Urinary bladder (tissue), 4 donors: Measurements from ENCODE around the gene C14orf132. TPM values are rescaled to one million over a fixed set of nuclear protein-coding genes. Genes with fewer than 3 reads are reported as not detected.

Experiments used
- DNase-seq: peaks from one replicate; pipeline ENCODE4 v3.0.0-alpha.2; 2015; ENCODE audit errors: extremely low spot score
- H3K27ac ChIP-seq: one replicate; pipeline ENCODE4 v1.5.1; 2013; ENCODE audit warnings: low read depth, mild to moderate bottlenecking, moderate library complexity
- H3K36me3 ChIP-seq: one replicate; pipeline ENCODE4 v1.6.1; 2013; ENCODE audit warnings: mild to moderate bottlenecking, moderate library complexity; ENCODE audit not compliant: insufficient read depth
- H3K4me1 ChIP-seq: one replicate; pipeline ENCODE4 v1.6.1; 2013; ENCODE audit warnings: mild to moderate bottlenecking, moderate library complexity; ENCODE audit not compliant: insufficient read depth
- H3K4me3 ChIP-seq: one replicate; pipeline ENCODE4 v1.5.1; 2013; ENCODE audit warnings: low read depth, low read length
- WGBS: extraction: QIAGEN DNeasy Blood & Tissue Kit; methylation state at CpG from one replicate; pipeline ENCODE4 v1.1.7; 2013; 5-methylcytosine and 5-hydroxymethylcytosine counted together
- polyA plus RNA-seq: library from polyadenylated mRNA; stranded (reverse); fragments of 200-250 nt; gene quantifications from one replicate; pipeline ENCODE4 v1.2.3, GENCODE V29; 2013
- total RNA-seq: library from RNA; depleted of rRNA; stranded (reverse); fragments of >200 nt; gene quantifications from one replicate; pipeline ENCODE4 v1.2.3, GENCODE V29; 2014
- donor health status: healthy with polysubstance abuse.
- donor health status: healthy.

C14orf132 gene
- total and polyA plus RNA-seq, 2 donors = 18.7 to 26.2 TPM

DNA sequence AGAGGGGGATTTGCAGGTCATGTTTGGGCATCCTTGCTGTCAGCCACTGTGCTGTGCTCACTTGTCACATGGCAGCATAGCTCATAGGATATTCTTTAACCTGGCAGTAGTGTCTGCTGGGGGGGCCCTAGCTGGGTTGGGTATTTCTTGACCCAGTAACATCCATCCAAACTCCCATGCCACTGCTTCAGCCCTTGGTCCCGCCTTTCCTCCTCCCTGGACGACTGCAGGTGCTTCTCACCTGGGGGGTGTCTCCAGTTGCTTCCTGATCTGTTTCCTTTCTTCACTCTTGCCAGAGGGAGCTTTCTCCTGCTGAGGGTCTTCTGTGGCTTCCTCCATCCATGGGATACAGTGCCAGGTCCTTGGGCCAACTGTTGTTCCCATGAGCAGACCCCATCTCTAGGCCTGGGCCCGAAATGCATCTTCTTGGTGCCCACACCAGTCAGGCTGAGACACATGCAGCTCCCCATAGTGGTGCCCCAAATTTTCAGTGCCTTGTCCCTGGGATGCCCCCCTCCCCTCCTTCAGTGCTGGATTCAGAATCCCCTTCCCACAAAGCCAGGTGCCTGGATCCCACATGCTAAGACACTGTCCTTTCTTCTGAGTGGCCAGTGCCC lies 20.5 kb downstream of the C14orf132 start:
- WGBS = 91% methylated on average over 3 of the region's 3 CpGs
- H3K27ac ChIP-seq = no peak overlapping the region
- no peak for DNase-seq

DNA sequence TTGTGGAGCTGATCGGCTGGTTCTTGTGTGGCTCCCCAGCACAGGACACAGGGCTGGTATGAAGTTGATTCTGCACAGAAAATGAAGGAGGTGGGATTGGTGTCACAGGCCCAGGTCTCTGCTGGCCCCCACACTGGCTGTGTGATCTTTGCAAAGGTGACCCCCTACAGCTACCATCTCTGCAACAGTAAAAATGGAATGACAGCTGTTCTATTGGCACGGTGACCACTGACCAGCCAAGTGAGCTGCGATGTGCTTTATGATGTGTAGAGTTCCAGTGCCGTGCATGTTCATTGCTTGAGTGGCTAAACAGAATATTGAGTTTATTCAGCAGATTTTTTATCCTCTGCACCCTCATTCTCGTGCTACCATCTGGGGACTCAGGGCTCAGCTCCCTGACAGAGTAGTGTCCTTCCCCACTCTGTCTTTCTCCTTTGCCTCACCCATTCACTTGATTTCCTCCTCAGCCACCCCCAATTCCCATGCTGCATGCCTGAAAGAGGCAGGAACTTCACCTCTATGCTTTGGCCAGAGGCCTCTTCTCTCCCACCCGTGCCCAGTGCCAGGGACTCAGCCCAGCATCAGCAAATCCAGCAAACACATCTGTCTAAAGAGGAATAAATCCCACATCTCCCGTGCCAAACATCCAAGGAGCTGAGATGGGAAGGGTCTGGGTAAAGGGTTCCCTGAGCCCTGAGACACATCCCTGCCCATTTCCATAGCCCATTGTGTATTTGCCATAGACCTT lies 21.2 kb downstream of the C14orf132 start:
- DNase-seq = no peak
- H3K27ac ChIP-seq = no peak overlapping the region
- no peaks in the 10 kb centered on the region for H3K36me3 ChIP-seq
- WGBS = 71% methylated on average over 7 of the region's 7 CpGs
- no peaks in the 10 kb centered on the region for H3K4me1 ChIP-seq
- no peak overlapping the region for H3K4me3 ChIP-seq

More for the DNA sequence above, 20.5 kb downstream of the C14orf132 start:
- Histone ChIP-seq H3K4me1 (no peaks in the 10 kb centered on the region), H3K36me3 (no peaks in the 10 kb centered on the region), H3K4me3 (no peak overlapping the region)

DNA sequence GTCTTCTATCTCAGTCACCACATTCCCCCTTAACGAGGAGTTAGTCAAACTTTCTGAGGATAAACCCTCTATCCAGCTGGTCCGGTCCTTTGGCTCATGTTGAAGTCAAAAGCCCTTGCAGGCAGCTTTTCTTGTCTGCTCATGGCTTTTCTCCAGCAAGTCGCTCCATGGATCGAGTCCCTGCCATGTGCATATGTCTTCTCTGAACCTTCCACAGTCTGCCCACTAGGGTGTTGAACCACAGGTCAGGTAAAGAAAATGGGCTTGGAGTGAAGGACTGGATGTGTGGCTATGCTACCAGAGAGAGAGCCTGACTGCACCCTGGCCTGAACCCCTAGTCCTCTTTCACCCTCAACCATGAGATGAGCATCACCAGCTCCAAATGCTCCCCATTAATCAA lies 22.8 kb downstream of the C14orf132 start:
- WGBS = 87% methylated on average over 4 of the region's 4 CpGs
- no peaks in the 10 kb centered on the region for H3K36me3 ChIP-seq

DNA sequence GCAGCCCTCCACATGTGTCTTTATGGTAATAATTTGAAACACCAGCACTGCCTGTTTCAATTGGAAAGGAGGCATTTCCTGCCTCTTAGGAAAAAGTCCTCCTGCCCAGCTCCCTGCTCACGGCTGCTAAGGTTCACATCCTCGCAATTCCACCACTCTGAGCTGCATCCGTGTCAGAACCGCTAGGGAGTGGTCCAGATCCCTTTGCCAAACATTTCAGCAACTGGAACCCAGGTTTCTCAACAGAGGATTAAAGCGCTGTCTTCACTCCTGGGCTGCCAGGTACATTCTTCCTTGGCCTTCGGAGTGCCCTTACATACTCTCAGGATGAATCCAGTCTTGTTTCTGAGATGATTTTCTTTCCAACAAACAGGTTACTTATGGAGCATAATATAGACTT lies 23.3 kb downstream of the C14orf132 start:
- Histone ChIP-seq H3K27ac (no peak overlapping the region), H3K4me3 (no peak overlapping the region), H3K4me1 (no peaks in the 10 kb centered on the region), H3K36me3 (no peaks in the 10 kb centered on the region)
- DNase-seq = no peak
- 88% methylated on average over 6 of the region's 6 CpGs for WGBS

More for the DNA sequence above, 22.8 kb downstream of the C14orf132 start:
- no peak overlapping the region for H3K27ac ChIP-seq
- H3K4me1 ChIP-seq = no peaks in the 10 kb centered on the region
- no peak for DNase-seq
- no peak overlapping the region for H3K4me3 ChIP-seq

DNA sequence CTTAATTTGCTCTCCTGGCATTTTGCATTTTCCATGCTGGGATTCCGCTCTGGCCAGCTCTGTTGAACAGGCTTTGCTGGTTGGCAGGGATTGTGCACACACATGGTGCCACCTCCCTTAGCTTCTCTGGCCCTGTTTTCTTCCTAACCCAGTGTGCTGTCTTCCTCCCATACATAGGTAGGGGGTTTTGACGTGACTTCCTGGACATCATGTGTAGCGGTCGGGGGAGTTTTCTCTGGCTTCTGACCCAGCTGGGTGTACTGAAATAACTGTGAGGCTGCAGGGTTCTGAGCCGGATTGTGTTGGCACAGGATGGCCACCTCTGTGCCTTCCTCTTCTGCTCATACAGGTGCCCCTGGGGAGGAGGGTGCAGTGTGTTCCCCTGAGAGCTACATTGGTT lies 25.7 kb downstream of the C14orf132 start:
- no peak for DNase-seq
- Histone ChIP-seq H3K4me1 (no peaks in the 10 kb centered on the region), H3K27ac (no peak overlapping the region), H3K4me3 (no peak overlapping the region), H3K36me3 (no peaks in the 10 kb centered on the region)
- 91% methylated on average over 5 of the region's 5 CpGs for WGBS

DNA sequence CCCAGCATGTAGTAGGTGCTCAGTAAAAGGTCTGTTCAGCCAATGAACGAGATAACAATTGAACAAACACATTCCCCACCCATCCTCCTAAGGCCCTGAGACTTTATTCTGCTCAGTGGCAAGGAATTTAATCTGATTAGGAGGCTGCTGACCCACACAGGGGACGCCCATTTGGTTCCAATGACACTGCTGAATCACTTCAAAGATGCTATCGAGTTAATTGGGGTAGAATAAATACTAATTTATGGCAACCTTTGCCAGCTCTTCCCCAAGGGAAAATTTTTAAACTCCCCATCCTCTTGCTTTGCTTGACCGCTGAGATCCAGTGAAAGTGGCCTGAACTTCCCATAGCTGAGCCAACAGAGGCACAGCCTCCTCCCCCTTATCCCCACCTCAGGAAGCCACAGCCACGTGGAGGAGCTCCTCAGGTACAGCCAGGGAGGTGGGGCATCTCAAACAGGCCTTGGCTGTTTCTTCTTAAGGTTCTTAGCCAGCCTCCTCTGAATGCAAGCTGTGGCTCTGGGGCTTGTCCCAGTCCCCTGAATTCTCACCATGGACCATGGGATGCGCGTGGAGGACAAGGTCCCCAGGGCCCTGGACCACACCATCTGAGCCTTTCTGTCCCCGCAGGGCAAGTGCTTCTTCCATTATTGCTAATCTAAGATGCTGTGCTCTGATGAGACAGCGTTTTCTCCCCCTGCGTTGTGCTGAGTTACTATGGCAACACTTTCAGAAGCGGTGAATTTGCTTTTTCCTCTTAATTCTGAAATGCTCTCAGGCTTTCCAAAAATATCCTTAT lies 26.7 kb downstream of the C14orf132 start:
- DNase-seq = no peak
- WGBS = 63% methylated on average over 11 of the region's 11 CpGs
- no peaks in the 10 kb centered on the region for H3K36me3 ChIP-seq
- no peak overlapping the region for H3K27ac ChIP-seq
- no peak overlapping the region for H3K4me3 ChIP-seq
- H3K4me1 ChIP-seq = no peaks in the 10 kb centered on the region

DNA sequence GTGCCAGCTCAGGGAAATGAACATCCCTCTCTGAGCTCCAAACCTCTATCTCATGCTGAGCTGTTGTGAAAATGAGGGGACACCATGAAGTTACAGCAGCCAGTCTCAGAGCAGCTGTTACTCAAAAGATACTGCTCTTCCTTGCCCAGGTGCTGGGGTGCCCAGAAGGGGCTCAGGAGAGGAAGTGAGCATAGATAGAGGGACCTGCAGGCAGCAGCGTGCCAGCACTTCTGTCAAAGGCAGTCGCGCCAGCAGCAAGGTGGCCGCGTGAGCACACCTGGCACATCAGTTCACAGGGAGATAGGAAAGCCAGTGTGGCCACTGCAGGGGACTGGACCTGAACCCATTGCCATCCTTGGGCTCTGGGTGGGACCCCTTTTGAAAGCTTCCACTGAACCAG lies 27.8 kb downstream of the C14orf132 start:
- 93% methylated on average over 5 of the region's 5 CpGs for WGBS
- Histone ChIP-seq H3K36me3 (no peaks in the 10 kb centered on the region), H3K27ac (no peak overlapping the region), H3K4me1 (no peaks in the 10 kb centered on the region), H3K4me3 (no peak overlapping the region)
- no peak for DNase-seq

DNA sequence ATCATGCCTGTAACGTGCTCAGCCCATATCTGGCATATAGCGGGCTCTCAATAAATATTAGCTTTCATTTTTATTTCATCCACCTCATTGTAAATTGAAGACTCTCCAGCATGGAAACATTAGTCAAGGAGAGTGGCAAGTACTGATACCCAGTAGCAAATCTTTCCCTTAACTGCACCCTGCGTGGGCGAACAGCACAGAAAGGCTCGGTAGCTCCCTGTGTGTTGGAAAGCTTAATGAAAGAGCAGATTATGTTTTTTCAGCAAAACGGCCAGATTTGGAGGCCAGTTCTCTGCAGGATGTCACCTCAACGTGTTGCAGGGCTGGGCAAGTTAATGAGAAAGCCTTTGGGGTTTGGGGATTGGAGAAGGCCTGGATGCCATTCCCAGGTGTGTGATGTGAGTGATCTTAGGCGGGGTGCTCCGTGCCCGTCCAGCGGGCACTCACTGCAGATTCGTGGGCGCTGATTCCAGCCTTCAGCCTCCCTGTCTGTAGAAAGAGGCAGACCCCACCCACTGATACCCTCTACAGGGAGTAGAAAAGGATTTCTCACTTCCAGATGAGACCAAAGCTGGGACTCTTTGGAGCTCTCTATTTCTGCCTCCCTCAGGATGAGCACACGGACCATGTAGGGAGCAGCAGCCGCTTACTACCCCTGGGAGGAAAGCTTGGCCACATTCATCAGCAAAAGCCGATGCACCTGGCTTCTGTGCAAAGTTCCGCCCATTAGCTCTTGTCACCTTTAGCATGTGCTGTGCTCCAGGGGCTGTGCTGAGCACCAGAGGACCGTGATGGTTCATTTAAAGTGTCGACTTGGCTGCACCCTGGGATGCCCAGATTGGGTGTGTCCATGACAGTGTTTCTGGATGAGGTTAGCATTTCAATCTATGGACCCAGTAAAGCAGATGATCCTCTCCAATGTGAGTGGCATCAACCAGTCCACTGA lies 29.1 kb downstream of the C14orf132 start:
- DNase-seq = no peak
- Histone ChIP-seq H3K4me1 (no peaks in the 10 kb centered on the region), H3K36me3 (no peaks in the 10 kb centered on the region), H3K4me3 (no peak overlapping the region), H3K27ac (no peak overlapping the region)
- 90% methylated on average over 19 of the region's 19 CpGs for WGBS

DNA sequence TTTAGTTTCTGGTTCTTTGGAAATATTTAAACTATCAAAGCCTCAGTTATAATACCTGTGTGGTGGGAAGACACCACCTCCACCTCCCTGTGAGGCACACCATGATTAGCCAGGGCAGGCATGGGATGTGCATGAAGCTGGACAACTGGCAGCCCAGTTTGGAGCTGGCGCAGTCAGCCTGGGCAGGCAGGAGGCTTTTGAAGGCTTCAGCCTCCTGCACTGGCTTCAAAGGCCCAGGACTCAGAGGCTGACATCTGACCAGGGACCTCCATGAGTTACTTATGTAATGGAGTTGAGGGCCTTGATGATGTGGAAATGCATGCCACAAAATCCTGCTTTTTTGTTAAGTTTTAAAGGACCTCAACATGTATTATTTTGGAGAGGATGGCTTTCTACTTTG lies 30.3 kb downstream of the C14orf132 start:
- 45% methylated on average over 1 of the region's 1 CpG for WGBS
- Histone ChIP-seq H3K27ac (no peak overlapping the region), H3K4me1 (no peaks in the 10 kb centered on the region), H3K36me3 (no peaks in the 10 kb centered on the region), H3K4me3 (no peak overlapping the region)
- no peak for DNase-seq

DNA sequence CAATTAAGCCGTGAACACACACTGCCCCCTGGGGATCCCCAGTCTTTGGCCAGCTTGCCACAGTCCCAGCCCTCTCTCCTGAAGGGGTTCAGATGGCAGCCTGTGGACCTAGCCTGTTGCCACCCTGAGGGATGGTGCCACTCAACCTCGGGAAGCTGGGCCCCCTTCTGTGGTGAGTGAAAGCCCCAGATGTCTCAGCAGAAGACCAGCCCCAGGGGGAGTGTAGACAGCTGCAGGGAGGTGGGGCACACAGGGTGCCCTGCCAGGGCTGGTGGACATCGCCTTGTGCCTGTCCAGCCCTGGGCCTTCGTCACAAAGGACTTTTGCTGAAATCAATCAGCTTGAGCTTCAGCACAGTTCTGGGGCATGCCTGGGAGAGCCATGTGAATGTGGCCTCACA lies 32.4 kb downstream of the C14orf132 start:
- Histone ChIP-seq H3K4me3 (no peak overlapping the region), H3K27ac (no peak overlapping the region), H3K36me3 (no peaks in the 10 kb centered on the region), H3K4me1 (no peaks in the 10 kb centered on the region)
- DNase-seq = no peak
- WGBS = 91% methylated on average over 4 of the region's 4 CpGs

DNA sequence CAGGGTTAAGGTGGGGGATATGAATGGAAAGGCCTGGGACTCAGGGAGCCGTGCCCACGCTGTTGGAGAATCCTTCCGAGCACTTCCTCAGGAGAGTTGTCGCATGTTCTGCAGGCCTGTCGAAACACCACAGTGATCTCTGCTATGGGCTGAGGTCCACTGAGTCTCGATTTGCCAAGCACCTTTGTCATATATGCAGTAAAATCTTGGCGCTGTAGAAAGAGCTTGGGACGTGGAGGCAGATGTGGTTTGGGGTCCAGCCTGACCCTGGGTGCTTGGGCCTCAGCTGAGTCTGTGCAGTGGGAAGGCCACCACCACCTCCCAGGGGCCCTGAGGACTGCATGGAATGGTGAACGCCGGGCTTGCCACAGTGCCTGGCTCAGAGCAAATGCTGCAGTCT lies 32.9 kb downstream of the C14orf132 start:
- WGBS = 98% methylated on average over 10 of the region's 10 CpGs
- H3K4me3 ChIP-seq = no peak overlapping the region

DNA sequence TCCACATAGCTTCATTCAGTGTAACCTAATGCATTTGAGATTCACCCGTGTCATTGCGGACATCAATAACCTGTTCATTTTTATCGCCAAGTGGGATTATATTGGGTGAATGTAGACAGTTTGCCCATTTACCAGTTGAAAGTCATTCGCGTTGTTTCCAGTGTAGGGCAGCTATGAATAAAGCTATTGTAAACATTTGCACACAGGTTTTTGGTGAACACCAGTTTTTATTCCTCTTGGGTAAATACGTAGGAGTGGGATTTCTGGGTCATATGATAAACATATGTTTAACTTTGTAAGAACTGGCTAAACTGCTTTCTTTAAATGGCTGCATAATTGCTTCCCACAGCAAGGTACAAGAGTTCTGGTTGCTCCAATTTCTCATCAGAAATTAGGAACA lies 33.6 kb downstream of the C14orf132 start:
- Histone ChIP-seq H3K27ac (no peak overlapping the region), H3K36me3 (no peaks in the 10 kb centered on the region)
- WGBS = 94% methylated on average over 6 of the region's 6 CpGs

More for the DNA sequence above, 32.9 kb downstream of the C14orf132 start:
- Histone ChIP-seq H3K27ac (no peak overlapping the region), H3K36me3 (no peaks in the 10 kb centered on the region), H3K4me1 (no peaks in the 10 kb centered on the region)
- no peak for DNase-seq

More for the DNA sequence above, 33.6 kb downstream of the C14orf132 start:
- no peak overlapping the region for H3K4me3 ChIP-seq
- no peaks in the 10 kb centered on the region for H3K4me1 ChIP-seq
- no peak for DNase-seq
